Hippocampal formation (tissue), 2 donors: Measurements from ENCODE around the gene POFUT2.
A peak's percentile ranks its signal among the peaks of the same experiment; 100 is the strongest.
"Not testable (repeated sequence)": the region's sequence is repeated elsewhere in the genome, so short reads cannot be mapped to it uniquely, and the experiment has no call there.

Experiments used
- DNase-seq, 2 donors: peaks; one replicate each; lab custom pipeline; 2025; lab: John Stamatoyannopoulos, UW

The POFUT2 gene

DNA sequence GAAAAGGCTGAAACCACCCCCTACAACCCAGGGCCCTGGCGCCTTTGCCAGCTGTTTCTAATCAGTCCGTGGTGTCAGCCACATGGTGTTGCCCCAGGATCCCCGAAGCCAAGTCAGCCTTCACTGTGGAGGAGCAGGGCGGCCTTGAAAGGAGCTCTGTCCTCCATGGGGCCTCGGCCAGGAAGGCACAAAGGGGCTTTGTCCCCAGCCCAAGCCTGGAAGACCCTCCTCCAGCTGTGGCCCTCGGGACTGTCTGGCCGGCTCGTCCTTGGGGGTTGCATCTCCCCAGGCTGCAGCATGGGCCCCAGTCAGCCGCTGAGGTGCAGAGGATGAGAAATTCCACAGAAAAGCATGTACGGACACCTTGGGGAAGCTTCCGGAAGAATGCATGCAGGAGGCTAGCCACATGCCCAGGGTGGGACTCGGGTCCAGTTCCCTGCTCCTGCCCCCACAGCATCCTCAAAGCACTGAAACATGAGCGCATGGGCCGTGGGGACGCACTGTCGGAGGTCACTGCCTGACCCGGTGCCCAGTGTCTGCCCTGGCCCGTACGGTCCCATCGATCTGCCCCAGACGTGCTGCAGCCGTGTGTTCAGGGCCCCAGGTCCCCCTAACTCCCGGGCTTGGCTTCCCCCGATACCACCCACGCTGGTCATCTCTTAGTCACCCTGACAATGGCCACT is 38.6 kb upstream of the POFUT2 start:
- DNase-seq = peak; percentile 58 to 66

GRCh38 chr21:45325206-45326168 is 37.8 kb upstream of the POFUT2 start:
- no peak for DNase-seq

- no peak for DNase-seq
Observed at GRCh38 chr21:45324489-45325205, 37.0 kb upstream of the POFUT2 start.

GRCh38 chr21:45323487-45324311 is 36.0 kb upstream of the POFUT2 start:
- DNase-seq = no peak

DNA sequence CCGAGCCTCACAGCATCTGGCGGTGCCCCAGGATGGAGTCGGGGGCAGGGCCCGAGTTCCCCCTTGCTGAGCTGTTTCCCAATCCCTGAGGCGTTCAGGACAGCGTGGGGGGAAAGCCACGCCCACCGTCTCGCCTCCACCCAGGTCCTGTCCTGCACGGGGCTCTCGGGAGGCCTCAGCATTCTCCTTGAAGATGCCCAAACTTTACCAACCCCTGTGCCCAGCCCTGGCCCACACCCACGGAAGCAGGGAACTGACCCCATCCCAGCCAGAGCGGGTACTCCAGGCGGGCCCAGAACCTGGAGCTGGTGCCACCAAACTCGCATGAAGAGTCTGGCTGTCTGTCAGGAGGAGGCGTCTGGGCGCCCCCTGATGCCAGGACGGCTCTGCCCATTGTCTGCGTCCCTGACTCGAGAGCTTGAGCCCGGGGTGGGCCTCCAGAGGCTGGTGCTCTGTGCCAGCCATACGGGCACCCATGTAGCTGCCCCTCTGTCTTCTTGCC is 35.3 kb upstream of the POFUT2 start:
- DNase-seq = no peak

DNA sequence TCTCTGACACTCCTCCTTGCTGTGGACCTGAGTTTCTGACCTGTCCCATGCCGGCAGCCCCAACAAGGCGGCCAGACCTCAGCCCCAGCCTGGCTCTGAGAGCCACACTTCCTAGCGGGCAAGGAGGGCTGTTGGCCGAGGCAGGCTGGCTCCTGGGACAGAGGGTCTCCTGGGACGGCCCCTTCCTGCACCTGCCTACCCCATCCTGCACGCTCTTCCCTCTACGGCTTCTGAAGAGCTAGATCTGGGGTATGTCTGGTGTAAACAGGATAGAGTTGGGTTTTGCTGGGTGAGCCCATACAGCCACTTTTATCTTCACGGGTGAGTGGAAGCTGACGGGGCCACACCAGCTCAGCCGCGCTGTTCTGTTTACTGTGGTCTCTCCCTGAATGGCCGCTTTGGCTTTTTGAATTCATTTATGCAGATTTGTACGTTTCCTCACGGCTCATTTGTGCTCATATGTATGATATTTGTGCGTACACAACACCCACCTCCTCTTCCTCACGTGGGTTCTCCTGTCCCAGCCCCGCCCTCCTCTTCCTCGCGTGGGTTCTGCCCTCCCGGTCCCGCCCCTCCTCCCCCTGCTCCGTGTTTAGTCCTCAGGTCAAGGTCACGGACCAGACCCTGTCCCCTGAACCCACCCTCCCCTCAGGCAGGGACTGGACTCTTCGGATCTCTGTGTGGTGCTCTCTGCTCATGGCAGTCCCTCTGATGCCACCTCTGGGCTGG is 34.7 kb upstream of the POFUT2 start:
- no peak for DNase-seq

- no peak for DNase-seq
Observed at GRCh38 chr21:45320261-45321025, 32.7 kb upstream of the POFUT2 start.

DNA sequence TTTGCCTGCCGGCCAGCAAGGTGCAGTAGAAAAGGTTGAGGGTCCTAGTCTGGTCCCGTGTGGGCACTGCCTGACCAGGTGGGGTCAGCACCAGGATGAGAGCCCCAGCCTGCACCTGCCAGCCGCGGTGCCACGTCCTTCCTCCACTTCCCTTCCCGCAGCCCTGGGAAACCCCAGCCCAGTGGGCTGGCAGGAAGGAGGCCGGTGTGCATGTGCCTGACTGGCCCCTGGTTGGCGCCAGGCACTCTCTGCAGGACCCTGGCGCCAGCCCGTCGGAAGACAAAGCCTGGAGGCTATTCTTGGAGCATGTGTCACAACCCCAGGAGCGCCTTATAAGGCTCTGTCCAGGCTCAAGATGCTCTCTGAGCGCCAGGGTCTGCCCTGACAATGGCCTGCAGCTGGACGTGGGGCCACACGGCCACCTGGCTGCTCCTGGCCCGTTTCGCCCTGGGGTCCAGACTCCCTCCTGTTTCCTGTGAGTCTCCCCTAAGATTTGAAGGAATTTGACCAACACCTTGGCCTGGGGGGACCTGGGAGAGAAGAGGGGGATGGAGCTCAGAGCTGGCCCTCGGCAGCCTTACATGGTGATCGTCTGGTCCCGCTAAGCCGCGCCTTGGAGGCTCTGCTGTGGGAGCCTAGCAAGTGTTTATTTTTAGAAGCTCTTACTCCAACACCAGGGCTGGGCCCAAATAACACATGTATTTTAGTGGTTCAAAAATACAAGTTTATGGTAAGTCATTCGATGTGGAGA is 31.9 kb upstream of the POFUT2 start:
- DNase-seq = no peak

DNA sequence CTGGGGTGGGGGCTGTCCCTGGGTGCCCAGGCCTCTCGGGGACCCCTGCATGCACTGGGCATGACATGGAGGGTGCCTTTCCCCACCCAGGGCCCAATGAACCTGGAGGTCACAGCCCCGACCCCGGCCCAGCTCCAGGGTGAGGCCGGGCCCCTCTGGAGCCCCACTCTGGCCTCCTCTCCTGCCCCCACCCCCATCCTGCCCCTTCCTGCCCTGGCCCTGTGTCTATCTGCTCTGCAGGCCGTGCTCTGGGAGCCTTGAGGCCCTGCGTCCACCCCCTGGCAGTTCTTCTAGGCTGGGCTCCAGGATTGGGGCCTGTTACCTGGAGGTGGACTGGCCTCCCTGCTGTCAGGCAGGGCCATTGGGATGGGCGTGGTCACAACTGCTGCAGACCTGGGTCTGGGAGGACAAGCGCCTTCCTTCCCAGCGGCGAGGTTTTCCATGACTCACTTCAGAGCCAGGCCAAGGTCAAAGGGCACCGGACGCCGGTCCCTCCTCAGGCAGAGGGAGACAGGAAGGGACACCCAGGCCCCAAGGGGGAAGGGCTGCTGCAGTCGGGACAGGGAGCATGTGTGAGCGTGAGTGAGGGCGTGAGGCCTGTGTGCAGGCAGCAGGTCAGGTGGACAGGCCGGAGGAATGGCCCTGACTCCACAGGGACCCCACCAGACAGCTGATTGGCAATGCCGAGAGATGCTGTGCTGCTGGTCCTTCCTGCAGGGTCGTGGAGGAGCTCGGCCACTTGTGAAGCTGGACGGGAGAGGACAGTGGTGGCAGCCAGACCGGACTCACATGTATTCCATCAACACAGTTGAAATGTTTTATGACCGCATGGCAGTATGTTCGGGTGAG is 31.1 kb upstream of the POFUT2 start:
- no peak for DNase-seq

GRCh38 chr21:45318146-45318555 is 30.5 kb upstream of the POFUT2 start:
- DNase-seq = no peak

DNA sequence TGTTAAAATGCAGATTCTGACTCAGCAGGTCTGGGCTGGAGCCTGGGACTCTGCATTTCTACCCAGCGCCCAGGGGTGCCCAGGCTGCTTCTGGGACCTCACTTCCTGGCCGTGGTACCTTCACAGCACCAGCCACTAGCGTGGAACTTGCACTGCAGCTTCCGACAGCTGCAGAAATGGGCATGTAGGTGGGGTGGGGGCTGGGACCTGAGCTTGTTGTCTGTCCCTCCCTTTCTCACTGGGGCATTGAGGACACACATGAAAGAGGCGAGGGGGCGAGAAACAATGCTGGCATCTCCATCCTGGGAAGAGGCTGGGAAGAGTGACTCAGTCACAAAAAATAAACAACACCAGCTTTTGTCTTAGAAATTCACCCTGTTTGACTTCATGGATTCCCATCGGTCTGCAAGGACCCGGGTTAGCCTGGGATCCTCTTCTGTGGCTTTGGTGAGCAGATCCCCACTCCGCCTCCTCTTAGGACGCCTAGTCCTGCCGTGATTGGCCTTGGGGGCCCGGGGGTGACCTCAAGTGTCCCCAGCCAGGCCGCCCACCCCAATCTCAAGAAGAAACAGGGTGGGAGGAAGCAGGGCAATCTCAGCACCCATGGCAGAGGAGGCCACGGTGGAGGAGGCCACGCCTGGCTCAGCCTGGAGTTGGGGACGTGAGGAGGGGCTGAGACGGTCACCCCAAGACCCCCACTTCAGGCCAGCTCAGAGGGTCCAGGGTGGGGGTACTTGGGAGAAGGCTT is 29.9 kb upstream of the POFUT2 start:
- no peak for DNase-seq

DNA sequence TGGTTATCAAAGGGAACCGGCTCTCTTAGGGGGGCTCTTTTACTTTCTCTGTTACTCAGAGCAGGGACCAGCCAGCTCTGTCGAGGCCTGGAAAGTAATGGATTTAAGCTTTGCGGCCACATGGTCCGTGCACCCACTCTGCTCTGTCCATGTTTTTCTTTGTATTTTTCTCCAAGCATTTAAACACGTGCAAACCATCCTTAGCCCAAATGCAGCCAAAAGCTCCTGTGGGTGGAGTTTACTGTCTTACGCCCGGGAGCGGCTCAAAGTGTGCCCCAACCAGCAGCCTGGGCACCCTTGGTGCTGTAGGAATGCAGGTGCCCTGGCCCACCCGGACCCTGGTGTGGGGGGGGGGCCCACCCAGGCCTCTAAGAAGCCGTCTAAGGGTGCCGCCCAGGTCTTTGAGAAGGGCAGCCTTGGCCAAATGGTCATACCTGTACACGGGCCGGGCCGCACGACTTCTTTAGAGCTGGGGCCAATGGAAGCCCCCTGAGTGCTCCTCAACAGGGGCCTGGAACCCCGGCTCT is 29.2 kb upstream of the POFUT2 start:
- DNase-seq = no peak

DNA sequence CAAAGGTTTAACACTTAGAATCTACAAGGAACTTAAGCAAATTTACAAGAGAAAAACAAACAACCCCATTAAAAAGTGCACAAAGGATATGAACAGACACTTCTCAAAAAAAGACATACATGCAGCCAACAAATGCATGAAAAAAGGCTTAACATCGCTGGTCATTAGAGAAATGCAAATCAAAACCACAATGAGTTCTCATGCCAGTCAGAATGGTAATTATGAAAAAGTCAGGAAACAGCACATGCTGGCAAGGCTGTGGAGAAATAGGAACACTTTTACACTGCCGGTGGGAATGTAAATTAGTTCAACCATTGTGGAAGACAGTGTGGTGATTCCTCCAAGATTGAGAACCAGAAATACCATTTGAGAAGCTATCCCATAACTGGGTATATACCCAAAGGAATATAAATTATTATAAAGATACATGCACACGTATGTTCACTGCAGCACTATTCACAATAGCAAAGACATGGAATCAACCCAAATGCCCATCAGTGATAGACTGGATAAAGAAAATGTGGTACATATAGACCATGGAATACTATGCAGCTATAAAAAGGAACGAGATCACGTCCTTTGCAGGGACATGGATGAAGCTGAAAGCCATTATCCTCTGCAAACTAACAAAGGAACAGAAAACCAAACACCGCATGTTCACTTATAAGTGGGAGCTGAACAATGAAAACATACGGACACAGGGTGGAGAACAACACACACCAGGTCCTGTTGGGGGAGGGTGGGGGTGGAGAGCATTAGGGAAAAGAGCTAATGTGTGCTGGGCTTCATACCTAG is 28.2 kb upstream of the POFUT2 start:
- not testable (repeated sequence) for DNase-seq

- DNase-seq = no peak
Observed at GRCh38 chr21:45313682-45314081, 26.0 kb upstream of the POFUT2 start.

DNA sequence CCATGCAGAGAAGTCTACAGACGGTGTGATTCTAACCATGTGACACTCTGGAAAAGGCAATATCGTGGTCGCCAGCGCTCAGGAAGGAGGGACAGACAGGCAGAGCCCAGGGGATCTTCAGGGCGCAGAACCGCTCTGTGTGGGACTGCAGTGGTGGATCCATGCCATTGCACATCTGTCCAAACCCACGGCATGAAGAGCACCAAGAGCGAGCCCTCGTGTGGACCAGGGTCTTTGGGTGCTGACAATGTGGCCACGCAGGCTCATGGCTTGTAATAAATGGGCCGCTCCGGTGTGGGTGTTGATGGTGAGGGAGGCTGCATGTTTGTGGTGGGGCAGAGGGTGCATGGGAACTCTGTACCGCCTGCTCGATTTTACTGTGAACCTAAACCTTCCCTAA is 25.3 kb upstream of the POFUT2 start:
- DNase-seq = no peak

DNA sequence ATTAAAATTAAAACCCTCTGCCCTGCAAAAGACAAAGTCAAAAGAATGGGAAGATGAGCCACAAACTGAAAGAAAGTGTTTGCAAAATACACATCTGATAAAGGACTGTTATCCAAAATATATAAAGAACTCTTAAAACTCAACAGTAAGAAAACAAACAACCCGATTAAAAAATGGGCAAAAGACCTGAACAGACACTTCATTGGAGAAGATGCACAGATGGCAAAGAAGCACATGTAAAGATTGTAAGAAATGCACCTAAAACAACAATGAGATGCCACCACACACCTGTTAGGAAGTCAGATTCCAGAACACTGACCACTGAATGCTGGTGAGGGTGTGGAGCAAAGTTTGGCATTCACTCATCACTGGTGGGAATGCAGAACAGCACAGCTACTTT is 24.6 kb upstream of the POFUT2 start:
- no peak for DNase-seq
